B cell (primary cell): ENCODE measurements around the gene PAX6.

Experiments
- EZH2 ChIP-seq: IDR thresholded peaks from 2 replicates; pipeline ENCODE4 v1.6.1; 2012; ENCODE audit warnings: borderline replicate concordance, low read depth, mild to moderate bottlenecking, moderate library complexity, low read length; ENCODE audit not compliant: insufficient read depth, poor library complexity, severe bottlenecking
- TF ChIP-seq, protein P1 (sequence below): fragments of 200-600 bp; IDR thresholded peaks from one replicate; pipeline ENCODE4 v1.8.0; 2022; ENCODE audit warnings: antibody characterized with exemption, mild to moderate bottlenecking

DNA sequence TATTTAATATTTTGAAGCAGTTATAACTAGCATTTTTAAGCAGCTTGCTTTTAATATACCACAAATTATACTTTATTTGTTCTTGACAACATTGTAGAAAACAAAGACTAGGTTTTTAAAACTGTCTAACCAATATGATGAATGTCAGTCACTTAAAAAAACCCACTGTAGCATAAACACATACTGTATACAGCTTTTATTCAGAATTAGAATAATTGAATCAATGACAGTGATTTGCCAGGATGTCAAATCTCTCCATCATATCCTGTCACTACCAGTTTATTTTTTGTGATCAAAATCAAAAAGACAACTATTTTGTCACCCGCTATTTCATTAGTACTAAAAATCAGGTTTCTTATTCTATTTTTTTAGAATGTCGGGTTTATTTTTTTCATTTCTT is 26.5 kb downstream of the PAX6 start:
- TF ChIP-seq, protein P1, sequence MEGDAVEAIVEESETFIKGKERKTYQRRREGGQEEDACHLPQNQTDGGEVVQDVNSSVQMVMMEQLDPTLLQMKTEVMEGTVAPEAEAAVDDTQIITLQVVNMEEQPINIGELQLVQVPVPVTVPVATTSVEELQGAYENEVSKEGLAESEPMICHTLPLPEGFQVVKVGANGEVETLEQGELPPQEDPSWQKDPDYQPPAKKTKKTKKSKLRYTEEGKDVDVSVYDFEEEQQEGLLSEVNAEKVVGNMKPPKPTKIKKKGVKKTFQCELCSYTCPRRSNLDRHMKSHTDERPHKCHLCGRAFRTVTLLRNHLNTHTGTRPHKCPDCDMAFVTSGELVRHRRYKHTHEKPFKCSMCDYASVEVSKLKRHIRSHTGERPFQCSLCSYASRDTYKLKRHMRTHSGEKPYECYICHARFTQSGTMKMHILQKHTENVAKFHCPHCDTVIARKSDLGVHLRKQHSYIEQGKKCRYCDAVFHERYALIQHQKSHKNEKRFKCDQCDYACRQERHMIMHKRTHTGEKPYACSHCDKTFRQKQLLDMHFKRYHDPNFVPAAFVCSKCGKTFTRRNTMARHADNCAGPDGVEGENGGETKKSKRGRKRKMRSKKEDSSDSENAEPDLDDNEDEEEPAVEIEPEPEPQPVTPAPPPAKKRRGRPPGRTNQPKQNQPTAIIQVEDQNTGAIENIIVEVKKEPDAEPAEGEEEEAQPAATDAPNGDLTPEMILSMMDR: no peak
- no peak for TF ChIP-seq EZH2
